GM12891 (cell line): ENCODE results near the gene MGAM2.

Experiments used
- PAX5 ChIP-seq: IDR thresholded peaks from 2 replicates; pipeline ENCODE4 v1.6.1; 2011; ENCODE audit warnings: low read length, moderate library complexity, mild to moderate bottlenecking; ENCODE audit not compliant: insufficient read depth, severe bottlenecking
- POLR2A ChIP-seq: IDR thresholded peaks from 2 replicates; pipeline ENCODE4 v1.6.1; 2011; ENCODE audit warnings: low read depth, low read length, control low read depth
- POLR2AphosphoS5 ChIP-seq: IDR thresholded peaks from 2 replicates; pipeline ENCODE4 v1.6.1; 2011; ENCODE audit warnings: low read depth, low read length, control low read depth

DNA sequence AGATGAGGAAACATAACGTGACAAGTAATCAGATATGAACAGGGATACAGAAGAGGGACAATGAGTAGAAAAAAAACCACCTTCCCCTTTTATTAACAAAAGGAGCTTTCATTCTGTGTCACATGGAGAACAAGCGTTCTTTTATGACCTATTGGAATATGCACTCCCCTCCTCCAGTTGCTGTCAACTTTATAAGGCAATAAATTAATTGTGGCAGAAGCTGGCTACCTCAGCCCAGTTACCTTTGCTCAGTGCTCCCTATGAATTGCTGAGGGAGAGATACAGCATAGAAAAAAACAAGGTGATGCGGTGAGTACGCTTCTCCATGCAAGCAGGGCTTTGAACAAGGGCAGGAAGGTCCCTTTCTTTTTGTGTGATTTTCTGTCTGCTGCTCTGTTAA, at the start of gene MGAM2:
- TF ChIP-seq POLR2A (no peak), POLR2AphosphoS5 (no peak), PAX5 (no peak)
